Ovary (tissue), 3 donors: Measurements from ENCODE around the gene AMOTL2.

Experiments used
- CTCF ChIP-seq, 3 donors: fragments of 450-650 bp in 2 of 3; fragments of 200-600 bp in 1 of 3; IDR thresholded peaks; one replicate each; pipeline versions ENCODE4 v1.5.1 to v1.8.0; 2016 to 2022; ENCODE audit warnings: antibody characterized with exemption in 3 of 3, mild to moderate bottlenecking in 1 of 3
- POLR2A ChIP-seq: fragments of 450-650 bp; IDR thresholded peaks from one replicate; pipeline ENCODE4 v1.6.1; 2017; ENCODE audit warnings: antibody characterized with exemption, mild to moderate bottlenecking, moderate library complexity
- donor health status: DM: no; HTN: no; CAD: no.

GRCh38 chr3:134381076-134381475 is 6.8 kb upstream of the AMOTL2 start:
- TF ChIP-seq POLR2A (no peak), CTCF (IDR thresholded peaks at IDR 0.05) (no peak)
